ENCODE results near the gene SIGLEC15. TPM values are rescaled to one million over a fixed set of nuclear protein-coding genes. Genes with fewer than 3 reads are reported as not detected.
"Not testable (repeated sequence)": the region's sequence is repeated elsewhere in the genome, so short reads cannot be mapped to it uniquely, and the experiment has no call there.

Gene SIGLEC15
- polyA plus RNA-seq, 1 experiment = 0.04 TPM

DNA sequence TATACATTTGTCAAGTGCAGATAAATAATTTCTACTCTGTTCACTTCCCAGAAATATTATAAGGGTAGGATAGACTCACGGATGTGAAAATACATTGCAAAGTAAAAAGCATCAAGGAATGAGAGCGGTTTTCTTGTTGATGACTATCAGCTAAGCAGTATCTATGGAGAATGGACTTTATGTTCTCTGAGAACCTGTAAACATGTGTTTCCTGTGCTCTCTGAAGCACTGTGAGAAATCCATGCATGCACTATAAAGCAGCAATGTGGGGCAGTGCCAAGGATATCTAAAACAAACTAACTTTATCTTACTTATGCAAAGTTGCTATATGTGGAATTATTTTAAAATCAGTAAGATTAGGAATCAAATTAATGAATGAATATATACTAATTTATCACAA lies 4.4 kb upstream of the SIGLEC15 start:
- TF ChIP-seq, protein P1, sequence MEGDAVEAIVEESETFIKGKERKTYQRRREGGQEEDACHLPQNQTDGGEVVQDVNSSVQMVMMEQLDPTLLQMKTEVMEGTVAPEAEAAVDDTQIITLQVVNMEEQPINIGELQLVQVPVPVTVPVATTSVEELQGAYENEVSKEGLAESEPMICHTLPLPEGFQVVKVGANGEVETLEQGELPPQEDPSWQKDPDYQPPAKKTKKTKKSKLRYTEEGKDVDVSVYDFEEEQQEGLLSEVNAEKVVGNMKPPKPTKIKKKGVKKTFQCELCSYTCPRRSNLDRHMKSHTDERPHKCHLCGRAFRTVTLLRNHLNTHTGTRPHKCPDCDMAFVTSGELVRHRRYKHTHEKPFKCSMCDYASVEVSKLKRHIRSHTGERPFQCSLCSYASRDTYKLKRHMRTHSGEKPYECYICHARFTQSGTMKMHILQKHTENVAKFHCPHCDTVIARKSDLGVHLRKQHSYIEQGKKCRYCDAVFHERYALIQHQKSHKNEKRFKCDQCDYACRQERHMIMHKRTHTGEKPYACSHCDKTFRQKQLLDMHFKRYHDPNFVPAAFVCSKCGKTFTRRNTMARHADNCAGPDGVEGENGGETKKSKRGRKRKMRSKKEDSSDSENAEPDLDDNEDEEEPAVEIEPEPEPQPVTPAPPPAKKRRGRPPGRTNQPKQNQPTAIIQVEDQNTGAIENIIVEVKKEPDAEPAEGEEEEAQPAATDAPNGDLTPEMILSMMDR (IDR thresholded peaks at IDR 0.05; ENCODE audit: insufficient read depth, low read depth, low read length) = no peak
- ChIA-PET CTCF (interaction anchor here (1.8 to 2.1 kb wide), 2 partner anchors 15 to 18 kb away, joined by 5 read pairs; no protein-coding TSS in a partner anchor), POLR2A (no interaction called here)
- Histone ChIP-seq H3K27me3 (ENCODE audit: control insufficient read depth, insufficient read depth, low read length) (no peaks in the 10 kb centered on the region), H3K4me3 (ENCODE audit: low read depth, low read length) (no peak overlapping the region), H3K36me3 (ENCODE audit: control insufficient read depth, insufficient read depth, low read length) (no peaks in the 10 kb centered on the region)
- DNase-seq (ENCODE audit: low read depth) = no peak

DNA sequence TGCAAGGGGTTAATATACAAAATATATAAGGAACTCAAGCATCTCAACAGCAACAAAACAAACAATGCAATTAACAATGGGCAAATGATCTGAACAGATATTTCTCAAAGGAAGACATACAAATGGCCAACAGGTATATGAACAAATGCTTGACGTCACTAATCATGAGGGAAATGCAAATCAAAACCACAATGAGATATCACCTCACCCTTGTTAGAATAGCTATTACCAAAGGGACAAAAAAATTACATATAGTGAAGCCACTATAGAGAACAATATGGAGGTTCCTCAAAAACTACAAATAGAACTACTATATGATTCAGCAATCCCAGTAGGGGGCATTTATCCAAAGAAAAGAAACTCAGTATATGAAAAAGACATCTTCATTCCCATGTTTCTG lies 3.8 kb upstream of the SIGLEC15 start:
- TF ChIP-seq, protein P1 (IDR thresholded peaks at IDR 0.05; ENCODE audit: insufficient read depth, low read depth, low read length) = no peak
- no peak for DNase-seq (ENCODE audit: low read depth)
- POLR2A ChIA-PET = no interaction called here
- Histone ChIP-seq H3K4me3 (ENCODE audit: low read depth, low read length) (no peak overlapping the region), H3K36me3 (ENCODE audit: control insufficient read depth, insufficient read depth, low read length) (no peaks in the 10 kb centered on the region), H3K27me3 (ENCODE audit: control insufficient read depth, insufficient read depth, low read length) (no peaks in the 10 kb centered on the region)
- CTCF ChIA-PET = interaction anchor here (2.1 kb wide), 1 partner anchor 16 kb away, joined by 5 read pairs; no protein-coding TSS in a partner anchor

DNA sequence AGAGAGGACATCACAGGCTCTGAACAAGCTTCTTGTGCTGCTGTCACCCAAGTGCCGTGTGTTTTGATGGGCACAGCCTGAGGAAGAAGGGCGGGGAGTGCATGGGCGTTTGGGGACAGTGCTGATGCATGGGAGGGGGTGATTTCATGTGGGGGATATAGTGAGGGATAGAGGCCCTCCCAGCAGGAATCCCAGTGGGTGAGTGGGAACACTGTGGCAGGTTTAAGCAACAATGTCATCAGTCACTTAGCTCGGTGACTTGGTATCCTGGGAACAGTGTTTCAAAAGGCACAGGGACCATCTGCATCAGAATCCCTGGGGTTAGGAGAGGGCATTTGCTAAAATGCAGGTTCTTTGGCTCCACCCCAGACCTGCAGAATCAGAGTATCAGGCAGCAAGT lies 609 bp downstream of the SIGLEC15 start:
- ChIA-PET POLR2A (no interaction called here), CTCF (no interaction called here)
- Histone ChIP-seq H3K4me3 (ENCODE audit: low read depth, low read length) (no peak overlapping the region), H3K27me3 (ENCODE audit: control insufficient read depth, insufficient read depth, low read length) (no peaks in the 10 kb centered on the region), H3K36me3 (ENCODE audit: control insufficient read depth, insufficient read depth, low read length) (no peaks in the 10 kb centered on the region)
- DNase-seq (ENCODE audit: low read depth) = no peak
- TF ChIP-seq, protein P1 (IDR thresholded peaks at IDR 0.05; ENCODE audit: insufficient read depth, low read depth, low read length) = no peak

DNA sequence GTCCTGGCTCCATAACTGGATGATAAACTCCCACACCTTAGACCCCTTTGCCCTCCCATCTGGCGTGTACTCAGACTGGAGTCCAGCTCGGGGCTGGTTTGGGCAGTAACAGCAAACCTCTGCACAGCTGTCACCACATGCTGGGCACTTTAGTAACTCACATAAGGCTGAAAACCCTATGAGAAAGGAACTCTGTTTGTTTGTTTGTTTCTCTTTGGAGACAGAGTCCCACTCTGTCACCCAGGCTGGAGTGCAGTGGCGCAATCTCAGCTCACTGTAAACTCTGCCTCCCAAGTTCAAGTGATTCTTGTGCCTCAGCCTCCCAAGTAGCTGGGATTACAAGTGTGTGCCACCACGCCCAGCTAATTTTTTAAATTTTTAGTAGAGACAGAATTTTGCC lies 1.2 kb downstream of the SIGLEC15 start:
- POLR2A ChIA-PET; DNase-seq (ENCODE audit: low read depth); H3K27me3 ChIP-seq (ENCODE audit: control insufficient read depth, insufficient read depth, low read length); H3K4me3 ChIP-seq (ENCODE audit: low read depth, low read length); H3K36me3 ChIP-seq (ENCODE audit: control insufficient read depth, insufficient read depth, low read length); CTCF ChIA-PET: not testable (repeated sequence)

DNA sequence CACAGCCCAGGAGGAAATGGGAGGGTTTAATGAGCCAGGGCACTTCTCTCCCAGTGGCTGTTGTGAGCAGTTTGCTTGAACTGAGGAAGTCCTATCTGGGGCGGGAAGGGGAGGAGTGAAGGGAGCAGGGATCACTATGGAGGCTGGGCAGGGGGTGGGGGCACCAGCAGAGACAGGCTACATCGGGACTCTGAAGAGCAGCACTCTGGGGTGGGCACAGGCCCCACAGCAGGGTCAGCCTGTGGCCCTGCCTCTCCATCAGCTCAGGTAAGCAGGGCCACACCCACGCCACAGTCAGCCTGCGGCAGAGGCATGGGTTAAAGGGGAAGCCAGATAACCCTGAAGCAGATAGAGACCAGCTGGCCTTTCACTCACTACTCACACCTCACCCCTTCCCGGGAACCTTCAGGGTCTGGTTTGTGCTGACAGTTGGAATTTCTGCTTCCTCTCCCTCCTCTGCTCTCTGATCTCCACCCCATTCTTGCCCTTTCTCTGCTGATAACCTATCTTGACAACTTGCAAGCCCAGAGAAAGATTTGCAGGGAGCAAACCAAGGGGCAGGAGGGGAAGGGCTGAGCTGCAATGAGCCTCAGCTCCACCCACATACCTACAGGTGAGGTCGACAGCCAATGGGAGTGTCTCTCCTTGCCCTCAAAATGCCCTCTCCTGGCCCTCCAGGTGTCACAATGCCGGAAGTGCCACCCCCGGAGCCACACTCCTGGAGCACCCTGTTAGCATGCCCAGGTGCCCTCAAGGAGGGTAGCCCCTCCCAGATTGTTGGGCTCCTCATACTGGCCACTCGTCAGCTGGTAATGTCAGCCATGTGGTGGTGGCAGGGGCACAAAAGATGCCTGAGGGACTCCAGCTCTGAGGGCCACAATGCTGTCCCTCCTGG lies 3.7 kb downstream of the SIGLEC15 start:
- POLR2A ChIA-PET = no interaction called here
- no peaks in the 10 kb centered on the region for H3K27me3 ChIP-seq (ENCODE audit: control insufficient read depth, insufficient read depth, low read length)
- H3K36me3 ChIP-seq (ENCODE audit: control insufficient read depth, insufficient read depth, low read length) = no peaks in the 10 kb centered on the region
- CTCF ChIA-PET = no interaction called here
- no peak overlapping the region for H3K4me3 ChIP-seq (ENCODE audit: low read depth, low read length)
- DNase-seq (ENCODE audit: low read depth) = no peak
- TF ChIP-seq, protein P1 (IDR thresholded peaks at IDR 0.05; ENCODE audit: insufficient read depth, low read depth, low read length) = no peak
